Esophagus muscularis mucosa (tissue), 4 donors: ENCODE measurements around the gene TRAK1. TPM values are rescaled to one million over a fixed set of nuclear protein-coding genes. Genes with fewer than 3 reads are reported as not detected.

Experiments
- DNase-seq: peaks from one replicate; pipeline ENCODE4 v3.0.0-alpha.2; 2017; ENCODE audit errors: extremely low spot score
- H3K27ac ChIP-seq, 4 donors: fragments of 200-600 bp; sonication (generic); replicated peaks in 1 of 4; 1 replicate in 3 of 4; 2 replicates in 1 of 4; pipeline ENCODE4 v1.5.1; 2016 to 2019; ENCODE audit warnings: mild to moderate bottlenecking in 1 of 4
- H3K27me3 ChIP-seq, 4 donors: fragments of 200-600 bp; sonication (generic); one replicate each; pipeline versions ENCODE4 v1.5.1 to v1.6.0; 2016 to 2019
- H3K36me3 ChIP-seq, 4 donors: fragments of 200-600 bp; sonication (generic); one replicate each; pipeline ENCODE4 v1.5.1; 2016 to 2019
- H3K4me1 ChIP-seq, 4 donors: fragments of 200-600 bp; sonication (generic); one replicate each; pipeline ENCODE4 v1.5.1; 2016 to 2019
- H3K4me3 ChIP-seq, 4 donors: fragments of 200-600 bp; sonication (generic); 1 replicate in 2 of 4; 2 replicates in 2 of 4; pipeline ENCODE4 v1.5.1; 2016 to 2019; ENCODE audit warnings: mild to moderate bottlenecking in 4 of 4, moderate library complexity in 1 of 4
- H3K9me3 ChIP-seq, 4 donors: fragments of 200-600 bp; sonication (generic); 1 replicate in 3 of 4; 2 replicates in 1 of 4; pipeline ENCODE4 v1.5.1; 2016 to 2019
- CTCF ChIP-seq, 3 experiments: fragments of 200-600 bp in 2 of 3; fragments of 450-650 bp in 1 of 3; sonication (generic) in 2 of 3; IDR thresholded peaks; one replicate each; pipeline ENCODE4 v1.5.1; 2017 to 2019; ENCODE audit warnings: antibody characterized with exemption in 3 of 3, mild to moderate bottlenecking in 2 of 3, moderate library complexity in 1 of 3
- EP300 ChIP-seq: sonication (generic); formaldehyde crosslinking; IDR thresholded peaks from one replicate; pipeline ENCODE4 v1.6.1; 2017; ENCODE audit warnings: antibody characterized with exemption
- POLR2A ChIP-seq: fragments of 450-650 bp; IDR thresholded peaks from one replicate; pipeline ENCODE4 v1.6.1; 2017; ENCODE audit warnings: antibody characterized with exemption, moderate library complexity, mild to moderate bottlenecking, low read depth
- POLR2AphosphoS5 ChIP-seq, 2 donors: sonication (generic); formaldehyde crosslinking; IDR thresholded peaks; one replicate each; pipeline ENCODE4 v1.6.1; 2017; ENCODE audit warnings: antibody characterized with exemption in 2 of 2
- WGBS: methylation state at CpG from one replicate; pipeline ENCODE4 v1.1.5; 2018; 5-methylcytosine and 5-hydroxymethylcytosine counted together
- intact Hi-C: fragments of 100-400 bp; cut with DNase I; formaldehyde crosslinking; loops from one replicate; pipeline ENCODE4 v1.15.1; 2023
- total RNA-seq, 4 donors: library from RNA; depleted of rRNA; stranded (reverse); fragments of >200 nt; gene quantifications; one replicate each; pipeline versions ENCODE4 v1.1.0 to v1.2.1, GENCODE V29; 2016

Gene TRAK1
- total RNA-seq, 4 donors from 2014 or later: 45.7 to 74.8 (median 57.7) TPM

DNA sequence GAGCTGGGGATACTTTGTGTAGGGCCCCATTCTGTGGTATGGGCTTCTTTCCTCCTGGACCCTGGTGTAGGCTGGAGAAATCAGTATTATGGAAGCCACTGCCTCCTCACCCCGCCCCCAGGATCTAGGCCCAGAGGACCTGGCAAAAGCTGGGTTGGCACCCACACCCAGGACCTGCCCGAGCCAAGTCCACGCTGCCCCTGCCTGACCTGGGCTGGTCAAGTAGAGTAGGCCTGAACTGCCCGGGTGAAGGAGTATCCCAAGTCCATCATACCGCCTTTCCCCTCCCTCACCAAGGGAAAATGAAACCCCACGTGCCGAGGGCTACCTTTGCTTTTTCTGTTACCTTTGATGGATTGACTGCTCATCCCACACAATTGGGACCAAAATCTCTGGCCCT is 37.7 kb upstream of the TRAK1 start:
- Histone ChIP-seq H3K4me1 (peaks cover 57 to 67% (median 65%) of the 10 kb centered on the region in 4 donors), H3K27me3 (no peaks in the 10 kb centered on the region), H3K9me3 (no peaks in the 10 kb centered on the region), H3K4me3 (peak overlapping the region in 1 of 4 donors; percentile 5), H3K27ac (peak overlapping the region; percentile 75 to 88 (median 82)), H3K36me3 (no peaks in the 10 kb centered on the region)
- no peak for DNase-seq
- intact Hi-C loops: no loop called here
- no peak for TF ChIP-seq CTCF (IDR thresholded peaks at IDR 0.05)
- TF ChIP-seq POLR2AphosphoS5 (IDR thresholded peaks at IDR 0.05): no peak
- TF ChIP-seq POLR2A: no peak
- no peak for TF ChIP-seq EP300
- WGBS: 48% methylated on average over 7 of the region's 7 CpGs

DNA sequence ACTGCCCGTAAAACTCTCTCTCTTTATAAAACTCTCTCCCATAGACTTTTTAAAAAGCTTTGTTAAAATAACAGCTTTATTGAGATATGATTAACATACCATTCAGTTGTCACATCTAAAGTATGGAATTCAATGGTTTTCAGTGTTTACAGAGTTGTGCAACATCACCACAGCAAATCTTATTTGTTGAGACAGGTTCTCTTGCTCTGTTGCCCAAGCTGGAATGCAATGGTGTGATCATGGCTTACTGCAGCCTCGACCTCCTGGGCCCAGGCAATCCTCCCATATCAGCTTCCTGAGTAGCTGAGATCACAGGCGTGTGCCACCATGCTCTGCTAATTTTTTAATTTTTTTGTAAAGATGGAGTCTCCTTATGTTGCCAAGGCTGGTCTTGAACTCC is 35.9 kb upstream of the TRAK1 start:
- no peaks in the 10 kb centered on the region for H3K27me3 ChIP-seq

DNA sequence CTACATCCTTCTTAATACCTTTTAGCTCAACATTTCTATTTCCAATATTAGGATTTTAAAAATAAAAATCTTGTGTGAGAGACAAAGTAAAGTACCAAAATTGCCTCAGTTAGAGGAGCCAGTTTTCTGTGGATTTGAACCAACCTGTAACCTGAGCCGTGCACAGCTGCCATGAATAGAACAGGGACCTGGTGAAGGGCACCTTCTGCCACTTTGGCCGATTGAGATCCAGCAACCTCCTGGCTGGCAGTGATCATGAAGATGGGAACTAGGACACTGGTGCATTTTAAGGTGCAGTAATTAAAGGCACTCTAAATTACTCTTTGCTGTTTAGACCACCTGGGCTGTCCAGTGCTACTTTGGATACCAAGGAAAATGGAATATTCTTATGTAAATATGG is 34.3 kb upstream of the TRAK1 start:
- TF ChIP-seq CTCF (IDR thresholded peaks at IDR 0.05) (no peak), EP300 (no peak)
- no peak for DNase-seq
- H3K4me1 ChIP-seq: peaks cover 68 to 72% (median 69%) of the 10 kb centered on the region in 4 donors
- H3K36me3 ChIP-seq: no peaks in the 10 kb centered on the region
- peak overlapping the region in 1 of 4 donors; percentile 0 for H3K27ac ChIP-seq
- H3K27me3 ChIP-seq: no peaks in the 10 kb centered on the region
- H3K4me3 ChIP-seq: no peak overlapping the region
- 97% methylated on average over 2 of the region's 2 CpGs for WGBS
- no peaks in the 10 kb centered on the region for H3K9me3 ChIP-seq
- intact Hi-C loops: no loop called here

More for the DNA sequence above, 35.9 kb upstream of the TRAK1 start:
- 92% methylated on average over 3 of the region's 3 CpGs for WGBS
- H3K4me3 ChIP-seq: no peak overlapping the region
- H3K27ac ChIP-seq: peak overlapping the region; percentile 23 to 81 (median 36)
- H3K36me3 ChIP-seq: no peaks in the 10 kb centered on the region
- DNase-seq: no peak
- TF ChIP-seq POLR2A: no peak
- intact Hi-C loops: no loop called here
- H3K4me1 ChIP-seq: peaks cover 62 to 70% (median 66%) of the 10 kb centered on the region in 4 donors
- no peaks in the 10 kb centered on the region for H3K9me3 ChIP-seq

- Histone ChIP-seq H3K4me1 (peaks cover 68 to 72% (median 69%) of the 10 kb centered on the region in 4 donors), H3K36me3 (no peaks in the 10 kb centered on the region), H3K4me3 (no peak overlapping the region), H3K27me3 (no peaks in the 10 kb centered on the region), H3K9me3 (no peaks in the 10 kb centered on the region), H3K27ac (peak overlapping the region in 3 of 4 donors; percentile 0 to 21 (median 6))
- DNase-seq: no peak
- TF ChIP-seq POLR2A (no peak), POLR2AphosphoS5 (IDR thresholded peaks at IDR 0.05) (no peak), CTCF (IDR thresholded peaks at IDR 0.05) (no peak), EP300 (no peak)
- 82% methylated on average over 7 of the region's 7 CpGs for WGBS
- intact Hi-C loops: no loop called here
Observed at GRCh38 chr3:42057561-42058211, 33.5 kb upstream of the TRAK1 start.

- Histone ChIP-seq H3K4me3 (peak overlapping the region in 3 of 4 donors; percentile 15 to 38 (median 26)), H3K9me3 (no peaks in the 10 kb centered on the region), H3K27ac (peak overlapping the region; percentile 80 to 88 (median 84)), H3K4me1 (peaks cover 73 to 89% (median 78%) of the 10 kb centered on the region in 4 donors), H3K27me3 (no peaks in the 10 kb centered on the region), H3K36me3 (no peaks in the 10 kb centered on the region)
- intact Hi-C loops: no loop called here
- TF ChIP-seq CTCF (IDR thresholded peaks at IDR 0.05): no peak
- no peak for TF ChIP-seq POLR2AphosphoS5 (IDR thresholded peaks at IDR 0.05)
- TF ChIP-seq POLR2A: no peak
- no peak for DNase-seq
- WGBS: 27% methylated on average over 7 of the region's 7 CpGs
Observed at GRCh38 chr3:42061025-42061712, 30.0 kb upstream of the TRAK1 start.
